Muscle of back (tissue), 13 donors: ENCODE measurements around the gene PRAMEF17. TPM values are rescaled to one million over a fixed set of nuclear protein-coding genes. Genes with fewer than 3 reads are reported as not detected.
A peak's percentile ranks its signal among the peaks of the same experiment; 100 is the strongest.
"Not testable (repeated sequence)": the region's sequence is repeated elsewhere in the genome, so short reads cannot be mapped to it uniquely, and the experiment has no call there.

ENCODE experiments used
- DNase-seq, 3 donors: peaks; one replicate each; pipeline versions ENCODE4 v3.0.0 to v3.0.0-alpha.2; 2013
- long read RNA-seq, 9 donors: transcript quantifications; one replicate each; lab custom pipeline, GENCODE V29; 2026
- polyA plus RNA-seq, 10 donors: library from polyadenylated mRNA; unstranded; fragments of 120-200 nt; gene quantifications; one replicate each; pipeline ENCODE4 v1.2.1, GENCODE V29; 2013; ENCODE audit not compliant: insufficient read length in 10 of 10

Gene PRAMEF17
- not detected for polyA plus RNA-seq
- long read RNA-seq, donor 1 = 0 reads
- long read RNA-seq, donor 2 = 0 reads
- long read RNA-seq, donor 3 = 0 reads
- long read RNA-seq, donor 4 = 0 reads
- long read RNA-seq, donor 5 = 0 reads
- long read RNA-seq, donor 6 = 0 reads
- long read RNA-seq, donor 7 = 0 reads
- long read RNA-seq, donor 8 = 0 reads
- long read RNA-seq, donor 9 = 0 reads

- DNase-seq = not testable (repeated sequence)
Observed at GRCh38 chr1:13389332-13389731, at the start of gene PRAMEF17. TSS of gene PRAMEF17 (plus strand) at chr1:13389632. CDS start at chr1:13389658, 26 bp downstream.

GRCh38 chr1:13342496-13342895 lies 46.9 kb upstream of the PRAMEF17 start:
- DNase-seq = not testable (repeated sequence)

- not testable (repeated sequence) for DNase-seq
Observed at GRCh38 chr1:13347034-13347433, 42.4 kb upstream of the PRAMEF17 start, which contains the start of gene PRAMEF14. TSS of gene PRAMEF14 (minus strand) at chr1:13347134. CDS start at chr1:13345314, 1,820 bp downstream.

DNA sequence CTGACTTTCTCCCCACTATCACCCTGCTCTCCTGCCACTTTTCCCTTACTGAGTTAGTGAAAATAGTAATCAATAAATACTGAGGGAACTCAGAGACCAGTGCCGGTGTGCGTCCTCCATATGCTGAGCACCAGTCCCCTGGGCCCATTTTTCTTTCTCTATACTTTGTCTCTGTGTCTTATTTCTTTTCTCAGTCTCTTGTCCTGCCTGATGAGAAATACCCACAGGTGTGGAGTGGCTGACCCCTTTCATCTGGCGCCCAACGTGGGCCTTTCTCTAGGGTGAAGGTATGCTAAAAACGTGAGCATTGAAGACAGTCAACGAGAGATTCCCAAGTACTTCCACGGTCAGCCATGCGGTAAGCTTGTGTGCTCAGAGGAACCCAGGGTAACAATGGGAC lies 36.0 kb upstream of the PRAMEF17 start:
- not testable (repeated sequence) for DNase-seq

- DNase-seq = not testable (repeated sequence)
Observed at GRCh38 chr1:13354475-13354874, 35.0 kb upstream of the PRAMEF17 start.

GRCh38 chr1:13356774-13357173 lies 32.7 kb upstream of the PRAMEF17 start:
- peak; percentile 8 to 45 (median 36) for DNase-seq

DNA sequence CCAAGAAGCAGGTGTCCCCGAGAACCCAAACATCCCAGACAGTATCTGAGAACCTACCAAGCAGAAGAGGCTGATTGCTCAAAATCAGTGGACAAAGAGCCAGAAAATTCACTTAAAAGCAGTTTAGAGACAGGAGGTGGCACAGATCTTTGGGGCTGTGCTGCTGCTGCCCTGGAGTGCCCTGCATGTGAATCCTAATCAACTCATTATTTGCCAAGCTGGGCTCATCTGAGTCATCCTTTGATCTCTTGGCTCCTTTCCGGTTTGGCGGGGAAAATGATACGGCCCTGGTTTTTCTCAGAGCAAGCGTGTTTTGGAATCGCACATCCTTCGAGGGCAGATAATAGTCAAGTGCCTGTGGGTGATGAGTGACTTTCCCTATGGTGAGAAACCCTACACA lies 27.1 kb upstream of the PRAMEF17 start:
- not testable (repeated sequence) for DNase-seq

- DNase-seq = not testable (repeated sequence)
Observed at GRCh38 chr1:13364928-13365327, 24.5 kb upstream of the PRAMEF17 start.

- DNase-seq = not testable (repeated sequence)
Observed at GRCh38 chr1:13366536-13366935, 22.9 kb upstream of the PRAMEF17 start.

DNA sequence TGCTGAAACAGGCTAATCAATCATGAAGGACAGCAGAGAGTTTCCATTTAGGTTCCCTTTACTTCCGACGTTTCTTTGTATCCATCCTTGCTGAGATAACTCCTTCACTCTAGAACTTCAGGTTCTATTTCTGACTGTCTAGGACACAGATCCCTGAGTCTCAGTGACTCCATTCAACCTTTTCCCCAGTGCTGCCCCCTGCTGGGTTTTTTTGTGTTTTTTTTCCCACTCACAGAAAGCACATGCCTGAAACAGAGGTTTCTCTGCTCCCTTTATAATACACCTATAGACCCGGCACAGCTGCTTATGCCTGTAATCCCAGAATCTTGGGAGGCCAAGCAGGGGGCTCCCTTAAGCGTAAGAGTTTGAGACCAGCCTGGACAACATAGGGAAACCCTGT lies 20.9 kb upstream of the PRAMEF17 start:
- not testable (repeated sequence) for DNase-seq

DNA sequence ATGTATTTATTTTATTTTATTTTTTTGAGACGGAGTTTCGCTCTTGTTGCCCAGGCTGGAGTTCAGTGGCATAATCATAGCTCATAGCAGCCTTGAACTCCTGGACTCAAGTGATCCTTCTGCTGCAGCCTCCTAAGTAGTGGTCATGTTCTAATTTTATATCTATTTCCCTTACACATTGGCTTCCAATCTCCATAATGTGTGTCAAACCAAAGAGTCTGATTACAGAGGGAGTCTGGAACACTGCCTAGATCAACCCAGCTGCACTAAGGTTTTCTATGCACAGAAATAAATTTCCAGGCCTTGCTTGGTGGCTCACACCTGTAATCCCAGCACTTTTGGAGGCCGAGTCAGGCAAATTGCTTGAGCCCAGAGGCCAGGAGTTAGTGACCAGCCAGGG lies 10.4 kb upstream of the PRAMEF17 start:
- not testable (repeated sequence) for DNase-seq

DNA sequence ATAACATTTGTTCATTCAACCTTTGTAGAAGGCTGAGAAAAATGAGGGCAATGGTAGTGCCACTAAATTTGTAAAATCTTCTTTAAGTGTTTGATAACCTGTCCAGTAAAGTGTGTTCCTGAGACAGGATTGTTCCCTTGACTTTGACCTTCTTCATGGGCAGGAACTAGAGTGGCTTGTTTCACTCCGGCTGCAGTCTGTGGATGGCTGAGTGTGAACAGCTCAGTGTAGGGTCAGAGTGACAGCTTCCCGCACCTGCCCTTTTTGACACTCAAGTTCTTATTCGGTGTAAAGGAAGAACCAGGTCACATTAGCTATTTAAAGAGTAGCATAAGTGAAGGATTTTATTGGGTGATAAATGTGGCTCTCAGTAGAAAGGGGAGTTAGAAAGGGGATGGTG lies 9.1 kb upstream of the PRAMEF17 start:
- not testable (repeated sequence) for DNase-seq

GRCh38 chr1:13393004-13393403 lies 3.6 kb downstream of the PRAMEF17 start:
- DNase-seq = not testable (repeated sequence)

- DNase-seq = not testable (repeated sequence)
Observed at GRCh38 chr1:13394761-13395160, 5.3 kb downstream of the PRAMEF17 start.

GRCh38 chr1:13395311-13395710 lies 5.9 kb downstream of the PRAMEF17 start:
- not testable (repeated sequence) for DNase-seq

- DNase-seq = no peak
Observed at GRCh38 chr1:13407811-13408210, 18.4 kb downstream of the PRAMEF17 start.

- DNase-seq = not testable (repeated sequence)
Observed at GRCh38 chr1:13410150-13410549, 20.7 kb downstream of the PRAMEF17 start, which contains the start of gene PRAMEF20. TSS of gene PRAMEF20 (plus strand) at chr1:13410450. CDS start at chr1:13416355, 5,905 bp downstream.

DNA sequence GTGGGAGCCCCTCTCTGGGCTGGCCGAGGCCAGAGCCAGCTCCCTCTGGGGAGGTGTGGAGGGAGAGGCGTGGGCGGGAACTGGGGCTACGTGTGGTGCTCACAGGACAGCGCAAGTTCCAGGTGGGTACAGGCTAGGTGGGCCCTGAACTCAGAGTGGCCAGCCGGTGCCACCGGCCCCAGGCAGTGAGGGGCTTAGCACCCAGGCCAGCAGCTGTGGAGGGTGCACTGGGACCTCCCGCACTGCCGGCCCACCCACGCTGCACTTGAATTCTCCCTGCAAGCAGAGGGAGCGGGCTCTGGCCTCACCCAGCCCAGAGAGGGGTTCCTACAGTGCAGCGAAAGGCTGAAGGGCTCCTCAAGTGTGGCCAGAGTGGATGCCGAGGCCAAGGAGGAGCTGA lies 41.1 kb downstream of the PRAMEF17 start:
- no peak for DNase-seq

GRCh38 chr1:13432251-13432650 lies 42.8 kb downstream of the PRAMEF17 start:
- no peak for DNase-seq

DNA sequence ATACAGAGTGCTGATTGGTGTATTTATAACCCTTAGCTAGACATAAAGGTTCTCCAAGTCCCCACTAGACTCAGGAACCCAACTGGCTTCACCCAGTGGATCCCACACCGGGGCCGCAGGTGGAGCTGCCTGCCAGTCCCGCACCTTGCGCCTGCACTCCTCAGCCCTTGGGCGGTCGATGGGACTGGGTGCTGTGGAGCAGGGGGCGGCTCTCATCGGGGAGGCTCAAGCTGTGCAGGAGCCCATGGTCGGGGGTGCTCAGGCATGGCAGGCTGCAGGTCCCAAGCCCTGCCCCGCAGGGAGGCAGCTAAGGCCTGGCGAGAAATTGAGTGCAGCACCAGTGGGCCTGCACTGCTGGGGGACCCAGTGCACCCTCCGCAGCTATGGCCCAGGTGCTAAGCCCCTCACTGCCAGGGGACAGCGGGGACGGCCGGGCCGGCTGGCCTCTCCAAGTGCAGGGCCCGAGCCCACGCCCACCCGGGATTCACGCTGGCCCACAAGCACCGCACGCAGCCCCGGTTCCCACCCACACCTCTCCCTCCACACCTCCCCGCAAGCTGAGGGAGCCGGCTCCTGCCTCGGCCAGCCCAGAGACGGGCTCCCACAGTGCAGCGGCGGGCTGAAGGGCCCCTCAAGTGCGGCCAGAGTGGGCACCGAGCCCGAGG lies 44.4 kb downstream of the PRAMEF17 start:
- DNase-seq = not testable (repeated sequence)

GRCh38 chr1:13435458-13435857 lies 46.0 kb downstream of the PRAMEF17 start:
- DNase-seq = no peak

- not testable (repeated sequence) for DNase-seq
Observed at GRCh38 chr1:13439104-13439783, 49.8 kb downstream of the PRAMEF17 start.
